ENCODE results near the gene GNA12.

GNA12 gene

GRCh38 chr7:2864204-2864985, 20.3 kb upstream of the GNA12 start:
- no peak overlapping the region for H3K4me3 Mint-ChIP-seq
- peak overlapping the region; percentile 82 to 93 (median 82) for H3K27ac Mint-ChIP-seq
- H3K4me1 Mint-ChIP-seq, result peaks cover 20% of the 10 kb centered on the region
- no peaks in the 10 kb centered on the region for H3K36me3 Mint-ChIP-seq (ENCODE audit: low read depth)
- no peak for TF ChIP-seq CTCF (IDR thresholded peaks at IDR 0.05; ENCODE audit: unreplicated experiment in 3 of 3)
- no peaks in the 10 kb centered on the region for H3K9me3 Mint-ChIP-seq
- peaks cover 3% of the 10 kb centered on the region for H3K27me3 Mint-ChIP-seq (ENCODE audit: low read depth)

DNA sequence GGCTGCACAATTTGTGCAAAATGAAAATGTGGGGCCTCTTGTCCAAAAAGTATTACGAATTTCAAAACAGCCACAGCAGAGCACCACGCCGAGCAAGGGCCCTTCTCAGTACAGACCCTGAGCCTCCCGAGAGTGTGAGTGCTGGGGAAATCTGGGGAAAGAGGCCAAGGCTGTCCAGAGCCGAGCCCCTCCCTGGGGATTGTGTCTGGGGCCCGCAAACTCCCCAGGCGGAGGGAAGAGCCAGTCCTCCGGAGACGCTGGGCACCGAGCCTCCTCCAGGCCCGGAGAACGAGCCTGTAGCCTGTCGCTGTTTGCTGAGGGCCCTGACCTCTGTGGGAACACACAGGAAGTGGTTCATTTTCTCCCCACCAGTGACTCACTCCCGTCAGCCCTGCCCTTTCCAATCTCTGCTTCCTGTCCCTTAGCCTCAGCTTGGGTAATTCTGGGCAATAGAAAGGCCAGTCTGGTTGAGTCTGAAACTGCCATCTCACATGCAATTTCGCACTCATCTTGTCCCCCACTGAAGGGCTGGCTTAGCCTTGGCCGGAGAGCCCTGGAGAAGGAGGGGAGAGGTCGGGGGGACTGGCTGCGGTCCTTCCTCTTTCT, 19.5 kb upstream of the GNA12 start:
- Mint-ChIP-seq H3K9me3 (no peaks in the 10 kb centered on the region), H3K36me3 (ENCODE audit: low read depth) (no peaks in the 10 kb centered on the region), H3K27ac (peak overlapping the region; percentile 82 to 93 (median 82)), H3K4me3 (no peak overlapping the region), H3K27me3 (ENCODE audit: low read depth) (peaks cover 3% of the 10 kb centered on the region), H3K4me1 (peaks cover 17% of the 10 kb centered on the region)
- TF ChIP-seq CTCF (IDR thresholded peaks at IDR 0.05; ENCODE audit: unreplicated experiment in 3 of 3), result no peak

DNA sequence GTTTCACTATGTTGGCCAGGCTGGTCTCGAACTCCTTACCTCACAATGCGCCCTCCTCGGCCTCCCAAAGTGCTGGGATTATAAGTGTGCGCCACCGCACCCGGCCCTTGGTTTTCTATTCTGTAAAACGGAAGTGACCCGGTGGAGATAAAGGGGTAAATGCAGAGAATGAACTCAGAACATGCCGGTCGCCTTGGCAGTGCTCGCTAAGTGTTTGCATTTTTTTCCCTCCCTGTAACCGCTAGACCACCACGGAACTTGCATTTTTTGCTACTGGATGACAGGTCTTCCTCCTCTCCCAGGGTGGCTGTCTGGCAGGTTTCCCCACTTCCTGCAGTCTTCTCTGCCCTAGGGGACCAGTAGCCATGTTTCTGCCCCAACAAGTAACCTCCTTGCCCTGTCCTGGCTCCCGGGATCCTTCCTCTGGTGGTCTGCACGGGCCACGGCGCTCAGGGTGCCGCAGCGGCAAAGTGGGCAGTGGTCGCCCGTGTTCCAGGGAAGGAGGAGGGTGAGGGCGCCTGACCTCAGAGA, 18.8 kb upstream of the GNA12 start:
- Mint-ChIP-seq H3K36me3 (ENCODE audit: low read depth) (no peaks in the 10 kb centered on the region), H3K4me3 (no peak overlapping the region), H3K4me1 (peaks cover 20% of the 10 kb centered on the region), H3K9me3 (no peaks in the 10 kb centered on the region), H3K27ac (peak overlapping the region in 2 of 3 experiments; percentile 82 to 93), H3K27me3 (ENCODE audit: low read depth) (peaks cover 3% of the 10 kb centered on the region)
- no peak for TF ChIP-seq CTCF (IDR thresholded peaks at IDR 0.05; ENCODE audit: unreplicated experiment in 3 of 3)

DNA sequence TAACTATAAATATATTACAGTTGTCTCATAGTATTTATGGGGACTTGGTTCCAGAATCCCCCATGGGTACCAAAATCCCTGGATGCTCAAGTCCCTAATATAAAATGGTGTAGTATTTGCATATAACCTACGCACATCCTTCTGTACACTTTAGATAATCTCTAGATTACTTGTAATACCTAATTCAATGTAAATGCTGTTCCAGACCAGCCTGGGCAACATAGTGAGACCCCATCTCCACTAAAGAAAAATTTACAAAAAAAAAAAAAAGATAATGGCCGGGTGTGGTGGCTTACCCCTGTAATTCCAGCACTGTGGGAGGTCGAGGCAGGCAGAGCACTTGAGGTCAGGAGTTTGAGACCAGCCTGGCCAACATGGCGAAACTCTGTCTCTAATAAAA, 17.4 kb upstream of the GNA12 start:
- no peak for TF ChIP-seq CTCF (IDR thresholded peaks at IDR 0.05; ENCODE audit: unreplicated experiment in 3 of 3)
- H3K4me1 Mint-ChIP-seq, result peaks cover 20% of the 10 kb centered on the region
- peaks cover 3% of the 10 kb centered on the region for H3K27me3 Mint-ChIP-seq (ENCODE audit: low read depth)
- H3K9me3 Mint-ChIP-seq, result no peaks in the 10 kb centered on the region
- H3K36me3 Mint-ChIP-seq (ENCODE audit: low read depth), result no peaks in the 10 kb centered on the region
- H3K27ac Mint-ChIP-seq, result no peak overlapping the region
- no peak overlapping the region for H3K4me3 Mint-ChIP-seq

DNA sequence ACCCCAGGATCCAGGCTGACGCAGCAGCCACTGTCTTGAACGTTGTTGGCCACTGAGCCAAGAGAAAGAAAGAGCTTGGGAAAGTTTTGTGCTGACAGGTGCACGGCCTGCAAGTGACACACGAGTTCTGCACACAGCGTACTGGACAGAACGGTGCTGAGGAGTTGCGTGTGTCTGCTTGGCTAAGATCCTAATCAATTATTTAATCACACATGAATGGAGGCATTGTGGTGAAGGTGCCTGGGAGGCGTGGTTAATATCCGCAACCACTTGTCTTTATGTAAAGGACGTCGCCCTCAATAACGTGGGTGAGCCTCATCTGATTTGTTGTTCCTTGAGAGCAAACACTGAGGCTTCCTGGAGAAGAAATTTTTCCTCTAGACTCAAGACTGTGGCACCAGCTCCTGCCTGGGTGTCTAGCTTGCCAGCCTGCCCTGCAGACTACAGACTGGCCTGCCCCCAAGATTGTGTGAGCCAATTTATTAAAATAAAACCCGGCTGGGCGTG, 16.6 kb upstream of the GNA12 start:
- H3K27ac Mint-ChIP-seq, result no peak overlapping the region
- peaks cover 20% of the 10 kb centered on the region for H3K4me1 Mint-ChIP-seq
- no peak overlapping the region for H3K4me3 Mint-ChIP-seq

More for the DNA sequence above, 16.6 kb upstream of the GNA12 start:
- Mint-ChIP-seq H3K36me3 (ENCODE audit: low read depth) (no peaks in the 10 kb centered on the region), H3K9me3 (no peaks in the 10 kb centered on the region), H3K27me3 (ENCODE audit: low read depth) (peaks cover 3% of the 10 kb centered on the region)
- TF ChIP-seq CTCF (IDR thresholded peaks at IDR 0.05; ENCODE audit: unreplicated experiment in 3 of 3), result no peak

Measured in nephron (organoid).